Measurements from ENCODE around the gene PDLIM4.

PDLIM4 gene

DNA sequence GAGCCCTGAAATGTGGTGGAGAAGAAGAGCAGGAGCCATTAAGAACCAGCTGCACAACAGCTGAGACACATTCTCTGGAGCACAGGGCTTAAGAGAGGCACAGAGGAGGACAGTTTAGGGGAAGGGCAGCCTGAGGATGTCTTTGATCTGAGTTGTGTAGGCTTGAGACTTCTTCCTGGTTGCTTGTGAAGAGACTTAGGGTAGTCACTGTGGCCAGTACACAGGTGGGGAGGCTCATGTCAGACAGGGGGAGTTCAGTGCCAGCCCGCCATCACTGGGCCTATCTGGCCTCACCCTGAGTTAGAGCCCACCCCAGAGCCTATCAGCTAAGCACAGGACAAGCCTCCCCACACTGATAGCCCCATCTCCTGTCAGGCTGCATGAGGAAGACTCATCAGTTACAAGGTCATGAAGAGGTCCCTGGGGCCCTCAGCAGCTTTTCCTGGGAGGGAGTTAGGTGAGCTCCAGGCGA is 56.5 kb downstream of the PDLIM4 start:
- DNase-seq, result no peak

DNA sequence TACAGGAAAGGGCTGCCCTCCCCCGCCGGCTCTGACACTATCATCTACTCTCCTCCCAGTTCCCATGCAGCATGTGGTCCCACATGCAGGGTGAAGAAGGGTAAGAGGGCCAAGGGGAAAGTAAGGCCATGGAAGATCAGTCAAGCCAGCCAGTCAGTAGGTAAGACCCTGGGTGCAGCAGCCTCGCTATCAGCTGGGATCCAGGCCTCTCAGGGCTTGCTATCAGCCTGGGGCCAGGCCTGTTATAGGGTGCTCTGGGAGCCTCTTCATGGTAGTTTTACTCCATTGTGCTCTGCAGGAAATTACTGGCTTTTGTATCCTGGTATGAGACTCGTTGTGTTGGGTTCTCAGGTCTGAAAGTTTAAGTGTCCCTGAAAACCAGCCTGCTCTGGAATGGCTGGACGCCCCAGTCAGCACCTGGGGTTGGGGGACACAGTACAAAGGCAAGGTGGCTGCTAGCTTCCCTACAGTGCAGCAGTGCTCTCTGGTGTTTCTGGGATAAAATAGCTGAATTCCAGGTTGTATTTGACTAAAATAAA is 58.1 kb downstream of the PDLIM4 start:
- no peak for DNase-seq

DNA sequence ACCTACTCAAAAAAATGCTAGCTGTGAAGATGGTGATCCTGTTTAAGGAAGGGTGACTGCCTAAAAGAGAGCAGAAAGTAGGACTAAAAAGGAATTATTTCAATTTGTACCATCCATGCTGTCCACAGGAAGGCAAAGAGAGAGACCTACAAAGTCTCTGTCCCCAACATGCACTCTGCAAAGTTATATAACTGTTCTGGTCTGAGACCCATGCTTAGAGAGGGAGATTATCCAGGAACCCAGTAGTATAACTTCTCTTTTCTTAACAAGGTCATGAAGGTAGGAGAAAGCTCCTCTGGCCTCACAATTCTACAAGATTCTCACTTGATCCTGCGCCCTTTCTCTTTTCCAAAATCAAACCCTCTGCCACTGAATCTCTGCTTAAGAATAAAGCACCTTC is 62.5 kb downstream of the PDLIM4 start:
- DNase-seq, result no peak

DNA sequence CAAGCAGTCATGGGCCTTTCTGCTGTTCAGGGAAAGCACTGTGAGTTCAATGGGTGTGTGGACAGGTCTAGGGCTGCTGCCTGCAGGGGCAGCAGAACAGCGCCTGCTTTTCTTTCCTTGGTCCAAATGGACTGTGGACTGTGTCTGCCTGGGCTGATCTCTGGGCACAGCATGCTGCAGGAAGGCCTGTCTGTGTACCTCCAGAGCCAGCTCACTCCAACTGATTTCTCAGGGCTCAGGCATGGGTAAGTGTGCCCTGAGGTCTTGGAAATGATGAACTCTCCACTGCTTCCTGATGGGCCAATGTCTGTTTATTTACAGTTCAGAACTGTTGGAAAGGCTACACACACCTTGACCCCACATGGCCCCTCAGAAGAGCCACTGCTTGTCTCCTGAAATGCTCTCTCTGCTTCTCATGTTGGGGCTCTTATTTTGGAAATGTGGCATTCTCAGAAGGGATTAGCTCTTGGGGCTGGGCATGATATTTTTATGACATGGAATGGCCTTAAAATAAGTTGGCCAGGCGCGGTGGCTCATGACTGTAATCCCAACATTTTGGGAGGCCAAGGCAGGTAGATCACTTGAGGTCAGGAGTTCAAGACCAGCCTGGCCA is 63.7 kb downstream of the PDLIM4 start:
- no peak for DNase-seq

DNA sequence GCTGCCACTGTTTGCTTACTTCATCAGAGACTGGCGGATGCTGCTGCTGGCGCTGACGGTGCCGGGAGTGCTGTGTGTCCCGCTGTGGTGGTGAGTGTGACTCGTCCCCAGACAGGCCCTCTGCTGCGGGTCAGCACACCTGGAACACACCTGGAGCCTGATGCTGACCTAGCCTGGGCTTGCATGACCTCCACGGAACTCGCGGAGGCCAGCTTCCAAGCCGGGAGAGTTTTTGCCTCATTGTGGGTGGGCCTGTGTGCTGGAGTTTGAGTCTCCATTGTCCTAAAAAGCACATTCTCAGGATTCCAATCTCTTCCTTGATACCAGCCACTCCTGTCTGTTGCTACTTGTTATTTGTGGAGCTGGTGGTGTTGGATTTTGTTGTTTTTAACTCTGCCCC is 64.8 kb downstream of the PDLIM4 start:
- DNase-seq, result no peak
